ENCODE results near the gene CCDC33.

CCDC33 gene

GRCh38 chr15:74220475-74221248 lies 15.5 kb upstream of the CCDC33 start:
- H3K4me3 ChIP-seq (ENCODE audit: control insufficient read depth, low read depth, low read length) = no peak overlapping the region
- no peak for DNase-seq (ENCODE audit: low read depth)
- no peak for TF ChIP-seq CTCF (conservative IDR thresholded peaks at IDR 0.05; ENCODE audit: control insufficient read depth, insufficient read depth, low read depth, low read length)

GRCh38 chr15:74221399-74222239 lies 14.5 kb upstream of the CCDC33 start:
- no peak for TF ChIP-seq CTCF (conservative IDR thresholded peaks at IDR 0.05; ENCODE audit: control insufficient read depth, insufficient read depth, low read depth, low read length)
- DNase-seq (ENCODE audit: low read depth) = no peak
- no peak overlapping the region for H3K4me3 ChIP-seq (ENCODE audit: control insufficient read depth, low read depth, low read length)

- no peak overlapping the region for H3K4me3 ChIP-seq (ENCODE audit: control insufficient read depth, low read depth, low read length)
- no peak for DNase-seq (ENCODE audit: low read depth)
- no peak for TF ChIP-seq CTCF (conservative IDR thresholded peaks at IDR 0.05; ENCODE audit: control insufficient read depth, insufficient read depth, low read depth, low read length)
Measured at GRCh38 chr15:74222240-74223119, 13.6 kb upstream of the CCDC33 start.

- no peak overlapping the region for H3K4me3 ChIP-seq (ENCODE audit: control insufficient read depth, low read depth, low read length)
- no peak for DNase-seq (ENCODE audit: low read depth)
- TF ChIP-seq CTCF (conservative IDR thresholded peaks at IDR 0.05; ENCODE audit: control insufficient read depth, insufficient read depth, low read depth, low read length) = no peak
Measured at GRCh38 chr15:74225928-74226327, 10.2 kb upstream of the CCDC33 start.

GRCh38 chr15:74226761-74227540 lies 9.2 kb upstream of the CCDC33 start:
- DNase-seq (ENCODE audit: low read depth) = no peak
- H3K4me3 ChIP-seq (ENCODE audit: control insufficient read depth, low read depth, low read length) = no peak overlapping the region
- no peak for TF ChIP-seq CTCF (conservative IDR thresholded peaks at IDR 0.05; ENCODE audit: control insufficient read depth, insufficient read depth, low read depth, low read length)
